CD4-positive, alpha-beta T cell treated with Interleukin-6 at 100 ng/mL for 8 hours (primary cell): ENCODE measurements around the gene AP3S1.

Source experiments
- DNase-seq: peaks from one replicate; pipeline ENCODE4 v3.0.0-alpha.2; 2020; ENCODE audit warnings: mixed read lengths, low spot score

The AP3S1 gene

GRCh38 chr5:115825948-115826347 is 15.8 kb upstream of the AP3S1 start:
- DNase-seq, result no peak

- no peak for DNase-seq
These were observed 11.8 kb upstream of the AP3S1 start for GRCh38 chr5:115829913-115830312.

DNA sequence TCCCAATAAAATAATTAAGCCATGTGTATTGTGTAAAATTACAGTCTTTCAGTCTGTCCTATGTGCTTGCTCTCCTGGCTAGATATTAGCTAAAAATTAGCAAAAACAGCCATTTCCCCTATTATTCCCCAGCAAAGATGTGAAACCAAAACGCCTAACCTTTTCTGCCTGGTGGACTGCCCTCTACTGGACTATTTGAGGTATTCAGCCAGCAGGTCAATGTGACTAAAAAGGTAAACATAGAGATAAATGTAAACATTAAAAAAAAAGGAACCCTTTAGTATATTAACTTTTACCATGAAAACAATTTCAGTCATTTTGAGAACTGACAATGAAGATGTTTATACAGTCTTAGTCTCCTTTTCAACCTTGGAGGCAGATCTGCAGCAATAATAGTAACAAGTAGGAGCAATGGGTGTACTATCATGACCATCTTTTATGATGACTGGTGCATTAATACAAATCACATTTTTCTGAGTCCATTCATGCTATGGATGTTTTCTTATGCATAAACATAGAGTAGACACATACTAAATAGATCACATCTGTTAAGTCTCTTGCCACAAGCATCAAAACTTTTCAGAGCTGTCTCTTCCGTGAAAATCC is 10.5 kb upstream of the AP3S1 start:
- DNase-seq, result peak; percentile 31

- DNase-seq, result no peak
These were observed 6.3 kb upstream of the AP3S1 start for GRCh38 chr5:115835481-115835880.

DNA sequence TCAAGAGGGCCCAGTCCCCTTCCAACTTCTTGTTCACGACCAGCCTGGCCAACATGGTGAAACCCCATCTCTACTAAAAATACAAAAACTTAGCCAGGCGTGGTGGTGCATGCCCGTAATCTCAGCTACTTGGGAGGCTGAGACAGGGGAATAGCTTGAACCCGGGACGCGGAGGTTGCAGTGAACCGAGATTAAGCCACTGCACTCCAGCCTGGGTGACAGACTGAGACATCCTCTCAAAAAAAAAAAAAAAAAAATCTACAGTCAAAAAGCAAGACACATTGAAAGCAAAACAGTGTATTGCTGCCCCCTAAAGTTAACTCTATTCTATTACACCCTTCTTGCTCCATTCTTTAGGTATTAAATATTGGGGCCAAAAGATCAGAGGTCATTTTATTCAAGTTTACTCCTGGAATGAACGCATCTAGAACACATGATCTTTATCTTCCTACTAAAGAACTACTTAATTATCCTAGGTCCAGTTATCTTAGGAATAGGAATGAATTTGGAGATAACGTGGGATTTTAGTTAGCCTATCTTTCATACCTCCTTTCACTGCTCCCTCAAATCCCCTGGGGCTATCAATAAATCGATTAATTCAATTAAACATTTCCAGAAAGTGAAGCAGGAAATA is 2.7 kb upstream of the AP3S1 start:
- DNase-seq, result peak; percentile 63

DNA sequence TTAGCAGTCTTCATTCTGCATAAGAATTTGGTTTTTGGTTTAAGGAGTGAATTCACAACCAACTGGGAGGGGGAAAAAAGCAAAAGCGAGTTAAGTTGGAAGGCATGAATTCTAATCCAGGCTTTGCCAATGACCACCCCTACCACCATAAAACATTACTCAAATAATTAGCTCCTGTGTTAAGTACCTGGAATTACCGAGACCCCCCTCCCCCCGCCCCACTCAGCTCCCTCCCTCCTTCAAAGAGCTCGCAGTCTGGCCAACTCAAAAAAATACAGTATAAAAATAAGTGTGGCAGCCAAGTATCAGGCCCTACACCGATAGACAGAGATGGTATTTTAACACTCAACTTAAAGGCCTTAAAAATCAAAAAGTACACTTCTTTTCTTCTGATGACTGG is 862 bp upstream of the AP3S1 start:
- DNase-seq, result no peak

DNA sequence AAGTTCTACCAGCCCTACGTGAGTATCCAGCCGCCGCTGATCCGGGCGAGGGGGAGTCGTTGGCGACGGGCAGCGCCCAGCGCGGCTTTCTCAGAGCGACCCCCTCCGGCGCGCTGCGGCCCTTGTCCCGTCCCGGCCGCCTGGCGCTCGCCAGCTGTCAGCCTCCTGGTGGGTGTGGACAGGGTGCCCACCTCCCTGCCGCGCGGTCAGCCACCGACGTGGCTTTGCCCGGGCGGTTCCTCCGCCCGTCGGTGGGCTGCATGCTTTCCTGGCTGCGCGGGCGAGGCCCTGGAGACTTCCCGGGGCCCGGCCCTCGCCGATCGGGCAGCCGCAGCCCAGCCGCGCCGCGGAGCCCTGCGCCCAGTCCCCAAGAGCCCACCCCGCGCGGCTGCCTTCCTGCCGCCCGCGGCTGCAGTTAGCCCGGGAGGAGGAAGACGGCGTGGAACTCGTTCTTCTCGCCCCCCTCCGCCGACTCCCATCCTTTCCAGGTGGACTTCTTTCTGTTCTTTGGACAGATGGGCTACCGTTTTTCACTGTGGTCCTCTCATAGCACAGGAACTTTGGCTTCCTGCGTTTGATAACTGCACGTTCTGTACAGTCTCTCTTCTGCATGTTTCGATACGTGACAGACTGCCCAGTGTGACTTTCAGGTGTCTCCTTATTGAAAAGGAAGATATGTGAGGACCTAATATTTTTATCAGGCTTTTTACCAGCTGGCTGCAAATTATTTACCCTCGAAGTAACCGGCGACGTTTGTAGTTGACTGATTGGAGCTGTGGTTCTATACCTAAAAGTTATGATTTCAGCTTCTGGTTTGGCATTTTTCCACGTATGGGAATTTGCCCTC is 577 bp downstream of the AP3S1 start:
- DNase-seq, result no peak

GRCh38 chr5:115842952-115843351 is 1.2 kb downstream of the AP3S1 start:
- DNase-seq, result no peak

GRCh38 chr5:115843444-115844130 is 1.9 kb downstream of the AP3S1 start:
- DNase-seq, result no peak

GRCh38 chr5:115844321-115844817 is 2.6 kb downstream of the AP3S1 start:
- no peak for DNase-seq

DNA sequence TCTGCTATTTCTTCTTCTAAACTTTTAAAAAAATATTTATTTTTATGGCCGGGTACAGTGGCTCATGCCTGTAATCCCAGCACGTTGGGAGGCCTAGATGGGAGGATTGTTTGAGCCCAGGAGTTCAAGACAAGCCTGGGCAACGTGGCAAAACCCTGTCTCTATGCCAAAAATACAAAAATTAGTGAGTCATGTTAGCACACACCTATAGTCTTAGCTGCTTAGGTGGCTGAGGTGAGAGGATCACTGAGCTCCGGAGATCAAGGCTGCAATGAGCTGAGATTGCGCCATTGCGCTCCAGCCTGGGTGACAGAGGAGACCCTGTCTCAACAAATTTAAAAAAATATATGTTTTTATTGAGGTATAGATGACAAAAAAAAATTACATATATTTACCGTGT is 5.6 kb downstream of the AP3S1 start:
- no peak for DNase-seq

DNA sequence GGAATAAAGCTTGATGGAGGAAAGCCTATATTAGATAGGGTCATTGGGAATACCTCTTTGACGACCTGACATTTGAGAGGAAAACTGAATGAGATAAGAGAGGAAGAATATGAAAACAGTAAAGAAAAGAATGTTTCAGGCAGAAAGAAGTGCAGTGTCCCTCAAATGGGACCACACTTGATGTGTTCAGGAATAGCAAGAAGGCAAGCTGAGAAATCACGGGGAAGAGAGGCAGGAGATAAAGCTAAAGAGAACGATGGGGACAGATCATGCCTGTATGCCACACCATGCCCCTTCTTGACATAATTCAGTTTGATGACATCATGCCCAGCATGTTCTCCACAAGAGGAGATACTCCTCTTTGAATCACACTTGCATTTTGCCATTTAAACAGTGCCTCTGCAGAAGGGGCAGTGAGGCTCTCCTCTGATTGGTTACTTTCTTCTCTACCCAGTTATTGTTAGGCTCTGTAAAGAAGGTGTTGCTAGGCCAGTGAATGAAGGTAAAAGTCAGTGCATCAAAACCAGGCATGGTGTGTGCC is 7.6 kb downstream of the AP3S1 start:
- no peak for DNase-seq

DNA sequence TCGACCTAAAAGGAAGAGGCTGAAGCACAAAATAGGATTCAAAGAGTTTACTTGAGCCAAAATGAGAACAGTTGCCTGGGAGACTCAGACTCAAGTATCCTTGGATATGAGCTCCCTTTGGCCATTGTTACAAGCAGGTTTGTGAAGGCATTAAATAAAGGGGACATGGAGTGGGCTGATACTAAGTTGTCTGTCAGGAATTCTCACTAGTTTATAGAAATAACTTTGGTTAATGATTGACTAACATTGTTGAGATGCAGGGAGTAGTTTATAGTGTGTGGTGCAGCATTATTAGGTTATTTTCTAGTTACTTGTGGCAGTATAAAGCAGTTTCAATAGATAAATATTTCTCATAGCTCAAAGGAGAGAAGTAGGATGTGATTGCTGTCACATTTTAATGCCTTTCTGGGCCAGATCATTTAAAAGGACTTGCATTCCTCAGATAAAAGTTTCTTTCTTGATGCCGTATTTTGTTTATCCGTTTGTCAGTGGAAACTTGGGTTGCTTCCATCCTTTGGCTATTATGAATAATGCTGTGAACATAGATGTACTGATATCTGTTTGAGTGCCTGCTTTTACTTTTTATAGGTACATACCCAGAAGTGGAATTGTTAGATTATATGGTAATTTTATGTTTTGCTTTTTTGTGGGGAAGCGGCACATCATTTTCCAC is 9.1 kb downstream of the AP3S1 start:
- DNase-seq, result no peak

DNA sequence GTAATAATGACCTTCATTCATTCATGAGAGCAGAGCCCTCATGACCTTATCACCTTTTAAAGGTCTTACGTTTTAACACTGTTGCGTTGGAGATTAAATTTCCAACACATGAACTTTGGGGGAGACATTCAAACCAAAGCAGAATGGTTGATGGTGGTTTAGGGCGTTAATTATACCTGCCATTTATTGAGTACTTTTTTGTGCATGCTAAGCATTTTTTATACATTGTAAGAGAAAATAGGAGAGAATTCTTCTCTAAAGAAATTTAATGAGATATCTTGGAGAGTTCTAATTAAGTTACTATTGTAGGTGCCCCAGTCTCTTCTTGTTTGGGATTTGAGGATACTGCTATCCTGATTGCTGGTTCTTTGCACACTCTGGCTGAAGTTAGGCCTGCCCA is 12.4 kb downstream of the AP3S1 start:
- DNase-seq, result no peak

- DNase-seq, result no peak
These were observed 14.2 kb downstream of the AP3S1 start for GRCh38 chr5:115855959-115856358.

- no peak for DNase-seq
These were observed 15.3 kb downstream of the AP3S1 start for GRCh38 chr5:115857057-115857479.

DNA sequence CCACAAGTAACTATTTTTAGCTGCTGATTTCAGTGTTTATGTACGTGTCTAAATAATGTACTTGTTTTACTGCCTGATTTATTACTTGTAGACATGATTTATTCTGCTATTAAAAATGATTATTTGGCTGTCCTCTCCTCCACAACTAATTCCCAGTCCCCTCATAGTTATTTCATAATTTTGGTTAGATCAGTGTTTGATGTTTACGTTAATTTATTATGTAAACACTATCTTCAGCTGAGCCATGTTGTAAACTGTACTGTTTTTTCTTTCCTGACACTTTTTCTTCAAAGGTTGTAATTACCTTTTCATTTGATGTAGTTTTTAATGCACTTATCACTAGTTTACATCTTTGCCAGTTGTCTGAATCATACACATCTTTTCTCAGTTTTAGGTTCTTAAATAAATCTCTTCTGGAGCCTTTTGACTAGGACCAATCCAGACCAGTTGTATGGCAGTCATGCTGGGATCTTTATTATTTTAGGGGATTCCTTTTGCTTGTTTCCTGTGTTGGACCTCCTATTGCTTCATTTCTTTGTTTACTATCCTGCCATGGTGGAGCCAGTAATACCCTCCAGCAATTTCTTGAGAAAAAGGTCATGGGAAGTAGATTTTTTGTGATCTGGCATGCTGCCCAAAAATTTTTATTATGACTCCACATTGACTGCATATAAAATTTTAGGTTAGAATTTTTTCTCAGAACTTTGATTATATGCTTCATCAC is 16.1 kb downstream of the AP3S1 start:
- no peak for DNase-seq

DNA sequence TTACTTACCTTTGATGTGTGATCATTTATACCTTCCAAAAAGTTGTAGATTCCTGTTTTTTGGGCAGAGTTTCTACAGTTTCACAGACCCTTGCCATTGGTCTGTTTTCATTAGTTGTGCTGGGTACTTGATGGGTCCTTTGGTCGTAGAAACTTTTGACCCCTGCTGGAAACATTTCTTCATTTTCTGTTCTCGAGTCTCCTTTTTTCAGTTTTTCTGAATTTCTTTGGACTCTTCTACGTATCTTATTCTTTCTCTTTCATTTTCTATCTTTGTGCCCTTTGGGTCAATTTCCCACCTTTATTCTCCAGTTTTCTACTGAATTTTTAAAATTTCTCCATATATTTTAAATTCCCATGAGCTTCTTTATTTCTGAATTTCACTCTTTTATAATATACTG is 16.7 kb downstream of the AP3S1 start:
- DNase-seq, result no peak

DNA sequence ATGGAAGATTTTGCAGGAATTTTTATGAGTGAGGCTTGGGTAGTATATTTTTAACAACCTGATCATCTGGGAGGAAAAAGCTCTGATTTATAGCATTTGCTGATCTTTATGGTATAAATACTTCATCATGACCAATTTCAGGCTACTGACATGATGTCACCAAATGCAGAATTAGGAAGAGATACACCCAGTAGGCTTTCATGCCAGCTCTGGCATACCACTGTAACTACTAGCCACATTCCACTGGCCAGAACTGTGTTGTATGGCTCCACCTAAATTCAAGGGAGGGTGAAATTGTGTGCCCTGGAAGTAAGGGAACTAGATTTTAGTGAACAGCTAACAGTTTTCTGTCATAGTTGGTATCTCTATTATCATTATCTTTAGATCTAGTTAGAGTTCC is 17.6 kb downstream of the AP3S1 start:
- DNase-seq, result no peak

DNA sequence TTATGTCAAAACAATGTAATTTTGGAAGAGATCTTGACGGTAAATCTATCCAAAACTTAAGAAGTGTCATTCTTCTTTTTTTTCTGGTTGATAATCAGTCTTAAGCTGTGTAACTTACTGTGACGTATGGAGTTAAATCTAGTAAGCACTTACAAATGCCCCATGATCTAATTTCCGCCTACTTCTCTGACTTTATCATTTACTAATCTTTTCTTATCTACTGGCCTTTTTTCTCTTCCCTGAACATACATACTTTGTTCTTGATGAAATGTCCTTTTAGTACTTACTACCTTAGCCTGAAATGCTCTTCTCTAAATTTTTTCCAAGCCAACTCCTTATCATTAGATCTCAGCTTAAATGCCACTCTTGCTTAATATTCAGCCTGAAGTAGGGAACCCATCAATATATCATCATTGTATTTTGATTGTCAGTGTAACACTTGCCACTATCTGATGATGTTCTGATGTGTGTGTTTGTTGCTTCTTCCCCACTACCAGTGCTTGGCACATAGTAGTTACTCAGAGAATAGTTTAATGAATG is 27.6 kb downstream of the AP3S1 start:
- DNase-seq, result no peak

GRCh38 chr5:115872447-115872846 is 30.7 kb downstream of the AP3S1 start:
- no peak for DNase-seq
